Measurements from ENCODE around the gene ADAMTS9.

DNA sequence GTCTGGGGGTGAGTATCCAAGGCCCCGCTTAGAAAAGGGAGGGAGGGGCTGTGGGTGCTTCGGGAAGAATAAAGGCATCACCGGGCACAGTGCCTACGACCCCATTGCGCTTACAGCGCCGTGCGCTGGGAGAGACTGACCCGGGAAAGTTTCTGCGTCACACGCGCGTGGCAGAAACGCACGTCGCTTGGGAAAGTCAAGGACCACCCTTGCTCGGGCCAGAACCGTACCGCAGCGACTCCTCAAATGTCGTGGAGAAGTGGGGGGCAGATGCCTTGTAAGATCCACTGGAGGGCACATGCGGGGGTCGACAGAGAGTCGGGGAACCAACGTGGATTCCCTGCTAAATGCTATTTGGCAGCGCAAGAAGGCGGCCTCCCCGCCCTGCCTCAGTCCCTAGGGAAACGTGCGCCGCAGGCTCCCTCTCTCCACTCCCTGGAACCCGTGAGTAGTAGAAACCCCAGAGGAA, 2.4 kb downstream of the ADAMTS9 start:
- TF ChIP-seq, protein P1, sequence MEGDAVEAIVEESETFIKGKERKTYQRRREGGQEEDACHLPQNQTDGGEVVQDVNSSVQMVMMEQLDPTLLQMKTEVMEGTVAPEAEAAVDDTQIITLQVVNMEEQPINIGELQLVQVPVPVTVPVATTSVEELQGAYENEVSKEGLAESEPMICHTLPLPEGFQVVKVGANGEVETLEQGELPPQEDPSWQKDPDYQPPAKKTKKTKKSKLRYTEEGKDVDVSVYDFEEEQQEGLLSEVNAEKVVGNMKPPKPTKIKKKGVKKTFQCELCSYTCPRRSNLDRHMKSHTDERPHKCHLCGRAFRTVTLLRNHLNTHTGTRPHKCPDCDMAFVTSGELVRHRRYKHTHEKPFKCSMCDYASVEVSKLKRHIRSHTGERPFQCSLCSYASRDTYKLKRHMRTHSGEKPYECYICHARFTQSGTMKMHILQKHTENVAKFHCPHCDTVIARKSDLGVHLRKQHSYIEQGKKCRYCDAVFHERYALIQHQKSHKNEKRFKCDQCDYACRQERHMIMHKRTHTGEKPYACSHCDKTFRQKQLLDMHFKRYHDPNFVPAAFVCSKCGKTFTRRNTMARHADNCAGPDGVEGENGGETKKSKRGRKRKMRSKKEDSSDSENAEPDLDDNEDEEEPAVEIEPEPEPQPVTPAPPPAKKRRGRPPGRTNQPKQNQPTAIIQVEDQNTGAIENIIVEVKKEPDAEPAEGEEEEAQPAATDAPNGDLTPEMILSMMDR (IDR thresholded peaks at IDR 0.05), result peak in 1 of 3 donors; percentile 24
- peak; percentile 53 for TF ChIP-seq EP300 (IDR thresholded peaks at IDR 0.05)
- no peak for TF ChIP-seq POLR2A (IDR thresholded peaks at IDR 0.05)

Data from ovary (tissue), 3 donors.